ENCODE data around the gene SMARCD3.

DNA sequence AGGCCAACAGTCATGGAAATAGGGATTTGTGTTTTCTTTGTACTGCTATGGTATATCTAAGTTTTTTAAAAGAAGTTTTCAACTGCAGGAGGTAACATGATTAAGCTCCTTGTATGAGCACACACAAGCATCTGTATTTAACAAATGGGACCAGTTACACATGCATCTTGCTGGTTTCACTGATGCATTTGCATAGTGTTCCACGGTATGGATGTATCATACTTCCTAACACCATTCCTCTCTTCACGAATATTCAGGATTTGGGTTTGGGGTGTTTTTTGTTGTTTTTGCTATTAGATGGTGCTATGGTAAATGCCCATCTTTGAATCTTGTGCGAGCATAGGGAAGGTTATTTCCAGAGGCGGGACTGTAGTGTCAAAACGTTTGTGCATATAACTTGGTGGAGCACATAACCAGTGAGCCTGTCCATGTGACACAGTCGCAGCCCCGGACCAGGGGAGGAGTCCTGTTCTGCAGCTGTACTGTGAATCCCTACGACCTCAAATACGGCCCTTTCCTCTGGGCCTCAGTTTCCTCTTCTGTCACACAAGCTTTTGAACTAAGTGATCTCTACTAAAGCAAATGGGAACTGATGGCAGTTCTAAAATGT is 40.1 kb downstream of the SMARCD3 start:
- TF ChIP-seq, protein P1, sequence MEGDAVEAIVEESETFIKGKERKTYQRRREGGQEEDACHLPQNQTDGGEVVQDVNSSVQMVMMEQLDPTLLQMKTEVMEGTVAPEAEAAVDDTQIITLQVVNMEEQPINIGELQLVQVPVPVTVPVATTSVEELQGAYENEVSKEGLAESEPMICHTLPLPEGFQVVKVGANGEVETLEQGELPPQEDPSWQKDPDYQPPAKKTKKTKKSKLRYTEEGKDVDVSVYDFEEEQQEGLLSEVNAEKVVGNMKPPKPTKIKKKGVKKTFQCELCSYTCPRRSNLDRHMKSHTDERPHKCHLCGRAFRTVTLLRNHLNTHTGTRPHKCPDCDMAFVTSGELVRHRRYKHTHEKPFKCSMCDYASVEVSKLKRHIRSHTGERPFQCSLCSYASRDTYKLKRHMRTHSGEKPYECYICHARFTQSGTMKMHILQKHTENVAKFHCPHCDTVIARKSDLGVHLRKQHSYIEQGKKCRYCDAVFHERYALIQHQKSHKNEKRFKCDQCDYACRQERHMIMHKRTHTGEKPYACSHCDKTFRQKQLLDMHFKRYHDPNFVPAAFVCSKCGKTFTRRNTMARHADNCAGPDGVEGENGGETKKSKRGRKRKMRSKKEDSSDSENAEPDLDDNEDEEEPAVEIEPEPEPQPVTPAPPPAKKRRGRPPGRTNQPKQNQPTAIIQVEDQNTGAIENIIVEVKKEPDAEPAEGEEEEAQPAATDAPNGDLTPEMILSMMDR (IDR thresholded peaks at IDR 0.05), result no peak
- no peak for TF ChIP-seq POLR2A (IDR thresholded peaks at IDR 0.05)
